MM.1S (cell line): ENCODE results near the gene NGB.

Experiments
- EZH2 ChIP-seq: fragments of 300-600 bp; sonication (generic); optimal IDR thresholded peaks from 2 replicates; pipeline ENCODE3; 2017; ENCODE audit warnings: low read depth, mild to moderate bottlenecking, antibody characterized with exemption, low read length, mixed read lengths
- TF ChIP-seq, protein P1 (sequence below): fragments of 300-600 bp; sonication (generic); IDR thresholded peaks from 2 replicates; pipeline ENCODE4 v1.5.1; 2016; ENCODE audit warnings: antibody characterized with exemption, low read length, mixed read lengths

DNA sequence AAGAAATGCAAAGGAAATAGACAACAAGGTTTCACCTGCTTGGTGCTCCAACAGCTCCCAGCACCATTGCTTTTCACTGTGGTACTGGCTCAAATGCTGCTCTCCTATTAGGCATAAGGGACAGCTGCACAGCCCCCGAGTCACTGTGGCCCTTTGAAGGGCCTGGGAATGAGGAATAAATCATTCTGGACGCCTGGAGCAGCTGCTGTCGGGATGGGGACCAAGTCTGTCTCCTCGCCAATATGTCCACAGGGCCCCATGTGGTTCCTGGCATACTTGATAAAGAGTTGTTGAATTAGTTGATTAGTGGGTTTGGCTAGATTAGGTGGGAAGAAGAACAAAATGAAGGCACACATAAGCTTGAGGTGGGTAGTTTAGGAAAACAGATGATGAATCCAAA, 13.1 kb upstream of the NGB start:
- TF ChIP-seq, protein P1, sequence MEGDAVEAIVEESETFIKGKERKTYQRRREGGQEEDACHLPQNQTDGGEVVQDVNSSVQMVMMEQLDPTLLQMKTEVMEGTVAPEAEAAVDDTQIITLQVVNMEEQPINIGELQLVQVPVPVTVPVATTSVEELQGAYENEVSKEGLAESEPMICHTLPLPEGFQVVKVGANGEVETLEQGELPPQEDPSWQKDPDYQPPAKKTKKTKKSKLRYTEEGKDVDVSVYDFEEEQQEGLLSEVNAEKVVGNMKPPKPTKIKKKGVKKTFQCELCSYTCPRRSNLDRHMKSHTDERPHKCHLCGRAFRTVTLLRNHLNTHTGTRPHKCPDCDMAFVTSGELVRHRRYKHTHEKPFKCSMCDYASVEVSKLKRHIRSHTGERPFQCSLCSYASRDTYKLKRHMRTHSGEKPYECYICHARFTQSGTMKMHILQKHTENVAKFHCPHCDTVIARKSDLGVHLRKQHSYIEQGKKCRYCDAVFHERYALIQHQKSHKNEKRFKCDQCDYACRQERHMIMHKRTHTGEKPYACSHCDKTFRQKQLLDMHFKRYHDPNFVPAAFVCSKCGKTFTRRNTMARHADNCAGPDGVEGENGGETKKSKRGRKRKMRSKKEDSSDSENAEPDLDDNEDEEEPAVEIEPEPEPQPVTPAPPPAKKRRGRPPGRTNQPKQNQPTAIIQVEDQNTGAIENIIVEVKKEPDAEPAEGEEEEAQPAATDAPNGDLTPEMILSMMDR: no peak
- TF ChIP-seq EZH2: no peak
